Measurements from ENCODE around the gene KCNK18.

KCNK18 gene

DNA sequence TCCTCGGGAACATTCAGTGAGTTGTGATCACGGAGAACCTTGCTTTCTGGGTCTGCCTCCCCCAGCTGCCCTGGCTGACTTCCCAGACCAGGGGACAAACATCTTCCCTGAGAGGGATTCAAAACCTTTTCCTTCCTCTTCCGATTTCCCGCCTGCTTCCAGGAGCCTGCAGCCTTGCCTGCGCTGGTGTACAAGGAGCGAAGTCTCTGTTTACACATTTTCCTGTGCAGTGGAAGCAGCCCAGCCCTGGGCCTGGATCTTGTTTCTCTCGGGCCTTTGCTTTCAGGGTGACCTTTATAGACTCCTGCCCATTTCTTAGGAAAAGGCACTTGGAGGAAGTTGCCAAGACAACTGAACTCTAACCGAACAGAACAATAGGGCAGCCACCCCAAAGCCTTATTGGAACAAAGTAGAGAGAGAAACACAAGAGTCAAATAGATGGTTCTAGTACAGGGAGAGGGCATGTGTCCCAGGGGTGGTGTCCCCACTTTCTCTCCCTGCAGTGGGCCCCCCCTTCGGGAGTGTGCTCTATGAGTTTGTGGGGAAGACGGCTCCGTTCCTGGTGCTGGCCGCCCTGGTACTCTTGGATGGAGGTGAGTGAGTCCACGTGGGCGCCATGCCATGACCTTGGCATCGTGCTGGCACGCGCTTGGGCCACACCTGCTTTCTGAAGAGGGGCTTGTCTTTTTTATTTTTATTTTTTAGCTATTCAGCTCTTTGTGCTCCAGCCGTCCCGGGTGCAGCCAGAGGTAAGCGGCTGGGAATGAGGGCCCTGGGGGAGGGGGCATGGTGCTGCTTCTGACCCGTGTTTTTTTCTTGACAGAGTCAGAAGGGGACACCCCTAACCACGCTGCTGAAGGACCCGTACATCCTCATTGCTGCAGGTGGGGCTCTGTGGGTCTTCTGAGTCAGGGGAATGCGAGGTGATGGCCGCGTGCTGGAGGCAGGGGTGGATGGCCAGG lies 57.8 kb downstream of the KCNK18 start:
- DNase-seq, result no peak

DNA sequence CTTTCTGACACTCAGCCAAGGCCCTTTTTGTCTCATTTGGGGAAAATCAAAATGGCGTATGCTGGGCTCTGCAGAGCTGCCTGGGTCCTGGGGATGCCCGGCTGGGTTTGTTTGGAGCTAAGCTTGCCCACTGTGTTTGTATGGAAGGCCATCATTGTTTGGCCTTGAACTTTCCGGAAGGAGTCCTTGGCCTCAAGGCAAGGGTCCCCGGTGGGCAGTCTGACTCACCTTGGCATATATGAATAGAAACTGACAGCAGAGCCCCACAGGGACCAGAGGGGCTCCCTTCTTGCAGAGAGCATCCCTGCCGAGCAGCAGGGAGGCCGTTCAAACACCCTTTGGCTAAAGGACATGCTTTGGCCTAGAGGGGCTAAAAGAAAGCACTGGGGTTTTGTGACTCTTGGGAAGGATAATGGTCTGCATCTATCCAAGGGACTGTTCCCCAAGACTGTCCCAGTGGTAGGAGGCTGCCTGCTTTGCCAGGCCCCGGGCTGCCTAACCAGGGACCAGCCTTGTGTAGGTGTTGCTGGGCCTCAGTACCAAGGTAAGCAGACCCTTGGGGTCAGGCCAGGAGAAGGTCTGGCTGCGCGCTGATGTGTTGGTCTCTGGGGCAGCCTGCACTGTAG lies 58.7 kb downstream of the KCNK18 start:
- DNase-seq, result no peak

DNA sequence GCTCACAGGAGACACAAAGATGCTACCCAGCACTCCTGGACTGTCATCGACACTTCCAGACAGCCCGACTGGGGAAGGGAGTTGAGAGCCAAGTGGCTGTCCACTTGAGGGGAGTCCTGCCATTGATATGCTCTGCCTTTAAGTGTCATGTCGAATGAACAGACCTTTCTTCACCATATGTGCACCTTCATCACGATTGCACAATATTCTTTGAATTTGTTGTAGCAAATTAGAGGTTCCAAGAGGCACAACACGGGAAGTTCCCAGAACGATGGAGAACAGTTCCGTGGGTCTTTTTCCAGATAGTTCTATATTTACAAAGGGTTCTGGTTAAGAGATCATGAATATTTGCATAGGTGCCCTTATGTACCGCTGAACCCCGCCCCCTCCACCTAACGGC lies 59.6 kb downstream of the KCNK18 start:
- no peak for DNase-seq

DNA sequence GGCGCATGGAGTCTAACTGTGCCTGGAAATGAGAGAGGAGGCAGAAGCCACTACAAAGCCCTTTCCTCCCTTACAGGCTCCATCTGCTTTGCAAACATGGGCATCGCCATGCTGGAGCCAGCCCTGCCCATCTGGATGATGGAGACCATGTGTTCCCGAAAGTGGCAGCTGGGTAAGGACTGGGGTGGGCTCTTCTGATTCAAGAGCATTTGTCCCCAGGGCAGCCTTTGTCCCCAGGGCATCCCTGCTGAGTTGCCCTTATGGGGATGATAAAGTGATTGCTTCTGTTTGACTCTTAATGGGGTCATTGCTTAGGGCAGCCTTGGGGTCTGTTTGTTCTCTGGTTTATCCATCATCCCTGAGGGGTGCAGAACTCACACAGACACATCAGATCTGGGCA lies 60.4 kb downstream of the KCNK18 start:
- DNase-seq, result no peak

DNA sequence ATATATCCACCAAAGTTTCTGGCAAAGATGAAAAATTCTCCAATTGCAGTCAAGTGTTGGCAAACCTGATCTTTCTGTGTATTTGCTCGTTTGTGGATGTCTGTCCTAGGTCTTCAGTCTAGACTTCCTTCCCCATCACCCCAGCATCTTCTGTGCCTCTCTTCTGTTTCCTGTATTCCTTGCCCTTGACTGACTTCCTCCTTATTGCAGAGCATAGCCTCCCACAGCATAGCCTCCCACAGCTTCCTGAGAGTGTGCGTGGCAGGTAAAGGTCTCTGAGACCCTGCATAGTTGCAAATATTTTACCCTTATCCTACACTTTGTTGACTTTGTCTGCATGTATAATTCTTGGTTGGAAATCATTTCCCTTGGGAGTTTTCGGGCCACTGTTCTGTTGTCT lies 62.0 kb downstream of the KCNK18 start:
- DNase-seq, result no peak

Measured in CD4-positive, alpha-beta T cell treated with Interleukin-17A for 4 hours (primary cell).